Heart right ventricle (tissue), 16 donors: ENCODE data around the gene FOSL1. TPM values are rescaled to one million over a fixed set of nuclear protein-coding genes. Genes with fewer than 3 reads are reported as not detected.

Experiments used
- ATAC-seq, 8 donors: fragments of 200-7000 bp; cut with Tn5 transposase; one replicate each; pipeline ENCODE4 v1.9.1; 2020; ENCODE audit warnings: mild to moderate bottlenecking in 8 of 8, moderate library complexity in 8 of 8, moderate number of reproducible peaks in 1 of 8
- DNase-seq, 2 donors: peaks; one replicate each; pipeline ENCODE4 v3.0.0-alpha.2; 2020
- H3K27ac ChIP-seq, 10 donors: fragments of 200-600 bp; sonication (generic) in 2 of 10; one replicate each; pipeline versions ENCODE4 v1.5.0 to v1.8.0; 2020 to 2022; ENCODE audit warnings: mild to moderate bottlenecking in 3 of 10
- H3K27me3 ChIP-seq, 7 donors: fragments of 200-600 bp; one replicate each; pipeline ENCODE4 v1.8.0; 2021 to 2022; ENCODE audit warnings: mild to moderate bottlenecking in 2 of 7
- H3K36me3 ChIP-seq, 9 donors: fragments of 200-600 bp; sonication (generic) in 1 of 9; one replicate each; pipeline versions ENCODE4 v1.5.0 to v1.8.0; 2020 to 2022; ENCODE audit warnings: mild to moderate bottlenecking in 2 of 9
- H3K4me1 ChIP-seq, 9 donors: fragments of 200-600 bp; sonication (generic) in 1 of 9; one replicate each; pipeline versions ENCODE4 v1.5.0 to v1.8.0; 2020 to 2022; ENCODE audit warnings: mild to moderate bottlenecking in 4 of 9
- H3K4me3 ChIP-seq, 10 donors: fragments of 200-600 bp; sonication (generic) in 2 of 10; one replicate each; pipeline versions ENCODE4 v1.5.0 to v1.8.0; 2020 to 2022; ENCODE audit warnings: mild to moderate bottlenecking in 7 of 10, moderate library complexity in 2 of 10
- H3K9me3 ChIP-seq, 11 donors: fragments of 200-600 bp in 10 of 11; sonication (generic) in 2 of 11; one replicate each; pipeline versions ENCODE4 v1.5.0 to v1.8.0; 2013 to 2022; ENCODE audit warnings: mild to moderate bottlenecking in 2 of 11, control low read depth in 1 of 11, moderate library complexity in 1 of 11
- CTCF ChIP-seq, 9 donors: fragments of 200-600 bp; sonication (generic) in 2 of 9; IDR thresholded peaks; one replicate each; pipeline versions ENCODE4 v1.5.0 to v1.8.0; 2021 to 2022; ENCODE audit warnings: antibody characterized with exemption in 9 of 9, mild to moderate bottlenecking in 5 of 9, moderate library complexity in 1 of 9
- WGBS, 2 donors: extraction: QIAGEN DNeasy Blood & Tissue Kit; methylation state at CpG; one replicate each; pipeline ENCODE4 v1.1.7; 2013; ENCODE audit warnings: inconsistent platforms in 1 of 2; 5-methylcytosine and 5-hydroxymethylcytosine counted together
- intact Hi-C, 10 donors: fragments of 100-400 bp; cut with DNase I; formaldehyde crosslinking; loops; one replicate each; pipeline versions ENCODE4 v1.11.1 to v1.14.2; 2022
- polyA plus RNA-seq, 2 donors: library from polyadenylated mRNA; stranded (reverse); fragments of 200-250 nt; gene quantifications; one replicate each; pipeline ENCODE4 v1.2.3, GENCODE V29; 2013
- total RNA-seq, 10 donors: library from RNA; stranded (reverse); fragmentation: NEBNext Ultra II Directional in 3 of 10; extraction: Animal tissue kit (Norgen Biotek cat#: 25700) in 3 of 10; gene quantifications; one replicate each; pipeline versions ENCODE4 v1.2.1 to v1.2.4, GENCODE V29; 2021 to 2023
- donor health status: Arrhythmogenic right ventricular cardiomyopathy.
- donor health status: ischemic (EF 13 %, LVEDD 7.1; RV severe dilation, severe dysfunction).
- donor health status: healthy with polysubstance abuse.
- donor health status: DM: no; HTN: yes; CAD: no.
- donor health status: DM: no; HTN: no; CAD: no.
- donor health status: ischemic (EF 25% LVEDD 6.9; RV normal size, moderate dysfunction).
- donor health status: ischemic (EF 25% LVEDD 5.7; RV mildly dilated, moderate dysfunction).
- donor health status: healthy.
- donor health status: DM: yes; HTN: yes; CAD: no.
- donor health status: Ischemic cardiomyopathy.
- donor health status: ischemic (EF 35%, LVEDD 5.7; RV mildly dilated, moderate dysfunction).
- donor health status: nonischemic (EF 11% LVEDD 7.7; RV severe dilation, severe dysfunction).
- donor health status: DM: yes; HTN: yes; CAD: no.
- donor health status: PGD.
- donor health status: ischemic (EF 29% LVEDD 5.4; RV normal size, mild dysfunction).
- donor health status: nonischemic (EF 23%, LVEDD 6.1; RV moderate dilation, normal function).

The FOSL1 gene
- total and polyA plus RNA-seq, 12 donors = 0.31 to 32.8 (median 2.8) TPM; not detected in 2

DNA sequence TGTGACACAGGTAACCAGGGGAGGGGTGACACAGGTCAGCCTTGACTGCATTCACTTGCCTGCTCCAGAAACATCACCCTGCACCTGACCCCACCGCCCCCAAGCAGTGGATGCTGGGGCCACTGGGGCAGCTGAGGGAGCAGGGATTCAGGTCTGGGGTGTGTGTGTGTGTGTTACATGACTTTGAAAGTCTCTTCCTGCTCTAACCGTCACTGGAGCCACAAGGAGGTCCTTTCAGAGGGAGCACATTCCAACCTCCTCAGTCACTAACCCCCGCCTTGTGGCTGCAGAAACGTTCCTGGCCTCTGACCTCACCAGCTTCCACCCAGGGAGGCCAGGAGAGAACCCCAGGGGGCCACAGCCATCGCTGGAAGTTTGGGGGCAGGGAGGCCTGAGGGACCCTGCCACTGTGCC lies 2.9 kb upstream of the FOSL1 start:
- no peak for TF ChIP-seq CTCF (IDR thresholded peaks at IDR 0.05)
- Histone ChIP-seq H3K27me3 (peaks cover 0 to 9% (median 4%) of the 10 kb centered on the region in 7 donors), H3K27ac (no peak overlapping the region), H3K4me3 (no peak overlapping the region), H3K36me3 (no peaks in the 10 kb centered on the region), H3K9me3 (no peaks in the 10 kb centered on the region), H3K4me1 (peaks cover 6 to 25% (median 17%) of the 10 kb centered on the region in 9 donors)
- intact Hi-C loops = no loop called here
- ATAC-seq (no peak), DNase-seq (no peak)
- WGBS, 2 donors = 31 to 34% methylated on average over 5 of the region's 5 CpGs

GRCh38 chr11:65900899-65901180 lies 652 bp upstream of the FOSL1 start:
- no peak for ATAC-seq

GRCh38 chr11:65899356-65900124 lies 648 bp downstream of the FOSL1 start:
- Histone ChIP-seq H3K9me3 (no peaks in the 10 kb centered on the region), H3K27ac (peak overlapping the region in 7 of 10 donors; percentile 10 to 93 (median 61)), H3K27me3 (peaks cover 0 to 9% (median 4%) of the 10 kb centered on the region in 7 donors), H3K4me3 (peak overlapping the region; percentile 41 to 79 (median 61)), H3K4me1 (peaks cover 7 to 30% (median 19%) of the 10 kb centered on the region in 9 donors), H3K36me3 (peaks cover 0 to 6% (median 0%) of the 10 kb centered on the region in 9 donors)
- intact Hi-C loops = no loop called here
- DNase-seq (peak; percentile 51 to 62), ATAC-seq (peak; percentile 22 to 79 (median 64))
- no peak for TF ChIP-seq CTCF (IDR thresholded peaks at IDR 0.05)
- WGBS, 2 donors = 2% methylated on average over 65 to 78 of the region's 78 CpGs

More at GRCh38 chr11:65900899-65901180, 652 bp upstream of the FOSL1 start:
- Histone ChIP-seq H3K4me3 (peak overlapping the region in 7 of 10 donors; percentile 54 to 72 (median 63)), H3K36me3 (peaks cover 0 to 3% (median 0%) of the 10 kb centered on the region in 9 donors), H3K27ac (peak overlapping the region in 3 of 10 donors; percentile 64 to 93 (median 83)), H3K9me3 (no peaks in the 10 kb centered on the region), H3K27me3 (peaks cover 0 to 9% (median 4%) of the 10 kb centered on the region in 7 donors), H3K4me1 (peaks cover 6 to 25% (median 17%) of the 10 kb centered on the region in 9 donors)
- no peak for TF ChIP-seq CTCF (IDR thresholded peaks at IDR 0.05)
- 69 to 73% methylated on average over 11 of the region's 11 CpGs for WGBS, 2 donors
- DNase-seq = no peak
- intact Hi-C loops = no loop called here

GRCh38 chr11:65898656-65899355 lies 1.4 kb downstream of the FOSL1 start:
- intact Hi-C loops = no loop called here
- 29 to 33% methylated on average over 21 to 28 of the region's 28 CpGs for WGBS, 2 donors
- ATAC-seq (no peak), DNase-seq (no peak)
- peaks cover 0 to 6% (median 0%) of the 10 kb centered on the region in 9 donors for H3K36me3 ChIP-seq
- H3K4me3 ChIP-seq = peak overlapping the region; percentile 41 to 79 (median 61)
- TF ChIP-seq CTCF (IDR thresholded peaks at IDR 0.05) = no peak
- peaks cover 7 to 38% (median 27%) of the 10 kb centered on the region in 9 donors for H3K4me1 ChIP-seq
- peak overlapping the region in 6 of 10 donors; percentile 10 to 93 (median 62) for H3K27ac ChIP-seq
- no peaks in the 10 kb centered on the region for H3K9me3 ChIP-seq
- H3K27me3 ChIP-seq = peaks cover 0 to 9% (median 4%) of the 10 kb centered on the region in 7 donors
